ENCODE data around the gene MBNL2.

The MBNL2 gene

GRCh38 chr13:97211300-97211699 is 10.8 kb upstream of the MBNL2 start:
- DNase-seq (ENCODE audit: low read depth in 1 of 2, low spot score in 1 of 2) = no peak

GRCh38 chr13:97212004-97212403 is 10.1 kb upstream of the MBNL2 start:
- no peak for DNase-seq (ENCODE audit: low read depth in 1 of 2, low spot score in 1 of 2)

- DNase-seq (ENCODE audit: low read depth in 1 of 2, low spot score in 1 of 2) = no peak
Observed at GRCh38 chr13:97212601-97213040, 9.5 kb upstream of the MBNL2 start.

GRCh38 chr13:97214921-97215320 is 7.2 kb upstream of the MBNL2 start:
- DNase-seq (ENCODE audit: low read depth in 1 of 2, low spot score in 1 of 2) = no peak

- DNase-seq (ENCODE audit: low read depth in 1 of 2, low spot score in 1 of 2) = no peak
Observed at GRCh38 chr13:97215325-97215724, 6.8 kb upstream of the MBNL2 start.

GRCh38 chr13:97219226-97219625 is 2.9 kb upstream of the MBNL2 start:
- DNase-seq (ENCODE audit: low read depth in 1 of 2, low spot score in 1 of 2) = no peak

- no peak for DNase-seq (ENCODE audit: low read depth in 1 of 2, low spot score in 1 of 2)
Observed at GRCh38 chr13:97220151-97220900, 1.8 kb upstream of the MBNL2 start.

- DNase-seq (ENCODE audit: low read depth in 1 of 2, low spot score in 1 of 2) = no peak
Observed at GRCh38 chr13:97221046-97221445, 1.1 kb upstream of the MBNL2 start.

GRCh38 chr13:97221466-97221865 is 667 bp upstream of the MBNL2 start:
- DNase-seq (ENCODE audit: low read depth in 1 of 2, low spot score in 1 of 2) = no peak

- DNase-seq (ENCODE audit: low read depth in 1 of 2, low spot score in 1 of 2) = no peak
Observed at GRCh38 chr13:97223037-97223710, 1.0 kb downstream of the MBNL2 start.

GRCh38 chr13:97223711-97224541 is 1.8 kb downstream of the MBNL2 start:
- DNase-seq (ENCODE audit: low read depth in 1 of 2, low spot score in 1 of 2) = no peak

GRCh38 chr13:97224544-97225300 is 2.6 kb downstream of the MBNL2 start:
- no peak for DNase-seq (ENCODE audit: low read depth in 1 of 2, low spot score in 1 of 2)

- DNase-seq (ENCODE audit: low read depth in 1 of 2, low spot score in 1 of 2) = no peak
Observed at GRCh38 chr13:97225533-97225932, 3.4 kb downstream of the MBNL2 start.

GRCh38 chr13:97226013-97226412 is 3.9 kb downstream of the MBNL2 start:
- no peak for DNase-seq (ENCODE audit: low read depth in 1 of 2, low spot score in 1 of 2)

GRCh38 chr13:97226788-97227627 is 4.9 kb downstream of the MBNL2 start:
- DNase-seq (ENCODE audit: low read depth in 1 of 2, low spot score in 1 of 2) = peak in 1 of 2 donors; percentile 36

GRCh38 chr13:97228850-97229521 is 6.9 kb downstream of the MBNL2 start:
- DNase-seq (ENCODE audit: low read depth in 1 of 2, low spot score in 1 of 2) = no peak

- DNase-seq (ENCODE audit: low read depth in 1 of 2, low spot score in 1 of 2) = no peak
Observed at GRCh38 chr13:97229699-97230098, 7.6 kb downstream of the MBNL2 start.

- no peak for DNase-seq (ENCODE audit: low read depth in 1 of 2, low spot score in 1 of 2)
Observed at GRCh38 chr13:97231118-97231828, 9.1 kb downstream of the MBNL2 start.

- DNase-seq (ENCODE audit: low read depth in 1 of 2, low spot score in 1 of 2) = no peak
Observed at GRCh38 chr13:97231829-97232196, 9.7 kb downstream of the MBNL2 start.
